ENCODE data around the gene NWD2. TPM values are rescaled to one million over a fixed set of nuclear protein-coding genes. Genes with fewer than 3 reads are reported as not detected.

NWD2 gene
- total RNA-seq, 2 donors from 2014 or later = 0.07 to 0.08 TPM

DNA sequence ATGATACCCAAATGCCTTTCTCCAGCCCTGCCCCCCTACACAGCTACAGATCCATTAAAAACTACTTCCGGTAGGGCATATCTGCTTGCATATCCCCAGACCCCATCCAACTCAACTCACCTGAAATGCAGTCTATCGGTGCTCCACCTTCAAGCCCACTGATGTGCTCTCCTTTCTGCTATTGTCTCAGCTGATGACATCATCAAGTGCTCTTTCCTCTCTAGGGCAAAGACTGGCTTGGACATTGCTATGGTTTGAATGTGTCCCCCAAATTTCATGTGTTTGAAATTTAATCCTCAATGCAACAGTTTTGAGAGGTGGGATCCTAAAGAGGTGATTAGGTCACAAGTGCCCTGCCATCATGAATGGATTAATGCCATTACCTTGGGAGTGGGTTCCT lies 229.3 kb downstream of the NWD2 start:
- TF ChIP-seq, protein P1, sequence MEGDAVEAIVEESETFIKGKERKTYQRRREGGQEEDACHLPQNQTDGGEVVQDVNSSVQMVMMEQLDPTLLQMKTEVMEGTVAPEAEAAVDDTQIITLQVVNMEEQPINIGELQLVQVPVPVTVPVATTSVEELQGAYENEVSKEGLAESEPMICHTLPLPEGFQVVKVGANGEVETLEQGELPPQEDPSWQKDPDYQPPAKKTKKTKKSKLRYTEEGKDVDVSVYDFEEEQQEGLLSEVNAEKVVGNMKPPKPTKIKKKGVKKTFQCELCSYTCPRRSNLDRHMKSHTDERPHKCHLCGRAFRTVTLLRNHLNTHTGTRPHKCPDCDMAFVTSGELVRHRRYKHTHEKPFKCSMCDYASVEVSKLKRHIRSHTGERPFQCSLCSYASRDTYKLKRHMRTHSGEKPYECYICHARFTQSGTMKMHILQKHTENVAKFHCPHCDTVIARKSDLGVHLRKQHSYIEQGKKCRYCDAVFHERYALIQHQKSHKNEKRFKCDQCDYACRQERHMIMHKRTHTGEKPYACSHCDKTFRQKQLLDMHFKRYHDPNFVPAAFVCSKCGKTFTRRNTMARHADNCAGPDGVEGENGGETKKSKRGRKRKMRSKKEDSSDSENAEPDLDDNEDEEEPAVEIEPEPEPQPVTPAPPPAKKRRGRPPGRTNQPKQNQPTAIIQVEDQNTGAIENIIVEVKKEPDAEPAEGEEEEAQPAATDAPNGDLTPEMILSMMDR (IDR thresholded peaks at IDR 0.05) = no peak
- no peaks in the 10 kb centered on the region for H3K36me3 ChIP-seq
- no peak overlapping the region for H3K27ac ChIP-seq
- H3K4me3 ChIP-seq = no peak overlapping the region
- H3K27me3 ChIP-seq = no peaks in the 10 kb centered on the region
- no peak for DNase-seq (ENCODE audit: low spot score)
- no peaks in the 10 kb centered on the region for H3K4me1 ChIP-seq
- no peaks in the 10 kb centered on the region for H3K9me3 ChIP-seq

DNA sequence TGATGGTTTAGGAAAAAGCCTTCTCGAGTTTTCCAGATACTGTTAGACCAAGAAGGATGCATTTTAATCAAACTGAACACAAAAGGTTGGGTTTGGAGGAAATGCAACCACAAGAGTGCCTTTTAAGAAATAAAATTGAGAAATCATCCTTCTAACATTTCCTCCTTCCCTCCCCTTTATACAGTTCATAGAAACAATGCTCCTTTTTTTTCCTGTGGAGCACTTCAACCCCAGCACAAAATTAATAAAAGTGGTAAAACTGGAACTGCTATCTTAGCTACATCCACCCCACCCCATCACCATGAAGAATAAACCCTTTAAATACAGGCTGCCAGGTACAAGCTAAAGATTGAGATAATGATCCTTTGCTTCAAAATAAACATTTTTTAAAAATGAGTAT lies 230.5 kb downstream of the NWD2 start:
- Histone ChIP-seq H3K27me3 (no peaks in the 10 kb centered on the region), H3K9me3 (no peaks in the 10 kb centered on the region), H3K36me3 (no peaks in the 10 kb centered on the region), H3K27ac (no peak overlapping the region), H3K4me1 (no peaks in the 10 kb centered on the region), H3K4me3 (no peak overlapping the region)
- no peak for DNase-seq (ENCODE audit: low spot score)
- TF ChIP-seq, protein P1 (IDR thresholded peaks at IDR 0.05) = no peak

DNA sequence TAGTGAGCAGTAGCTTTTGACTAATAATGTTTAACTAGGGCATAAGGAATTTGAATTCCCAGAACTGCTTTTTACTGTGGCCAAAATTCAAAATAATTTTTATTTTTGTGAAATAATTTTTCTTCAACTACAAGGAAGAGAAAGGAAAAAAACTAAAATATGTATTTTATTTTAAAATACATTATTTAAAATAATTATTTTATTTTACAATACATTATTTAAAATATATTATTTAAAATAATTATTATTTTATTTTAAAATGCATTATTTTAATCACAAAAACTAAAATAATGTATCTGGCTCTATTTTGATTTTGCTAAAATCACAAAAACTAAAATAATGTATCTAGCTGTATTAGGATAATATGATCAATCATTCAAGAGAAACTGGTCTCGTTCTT lies 231.2 kb downstream of the NWD2 start:
- Histone ChIP-seq H3K36me3 (no peaks in the 10 kb centered on the region), H3K27me3 (no peaks in the 10 kb centered on the region), H3K27ac (no peak overlapping the region), H3K4me1 (no peaks in the 10 kb centered on the region), H3K4me3 (no peak overlapping the region), H3K9me3 (no peaks in the 10 kb centered on the region)
- TF ChIP-seq, protein P1 (IDR thresholded peaks at IDR 0.05) = no peak
- DNase-seq (ENCODE audit: low spot score) = no peak

DNA sequence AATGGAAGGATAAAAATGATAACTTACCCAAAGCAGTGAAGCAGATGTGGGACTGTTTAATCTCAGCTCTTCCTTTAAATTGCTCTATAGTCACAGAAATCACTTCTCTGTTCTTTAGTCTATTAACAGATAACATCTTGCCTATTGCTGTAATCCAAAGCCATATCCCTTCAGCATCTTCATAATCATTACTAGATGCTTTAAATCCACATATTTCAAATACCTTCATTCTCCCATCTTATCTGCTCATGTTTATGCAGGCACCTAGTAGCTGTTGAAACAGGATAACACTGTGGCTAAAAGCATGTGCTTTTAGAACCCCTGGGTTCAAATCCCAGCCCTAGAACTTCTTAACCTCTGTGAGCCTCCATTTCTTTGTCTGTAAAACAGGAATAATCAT lies 231.7 kb downstream of the NWD2 start:
- DNase-seq (ENCODE audit: low spot score) = no peak
- Histone ChIP-seq H3K9me3 (no peaks in the 10 kb centered on the region), H3K4me1 (no peaks in the 10 kb centered on the region), H3K27ac (no peak overlapping the region), H3K27me3 (no peaks in the 10 kb centered on the region), H3K4me3 (no peak overlapping the region), H3K36me3 (no peaks in the 10 kb centered on the region)
- TF ChIP-seq, protein P1 (IDR thresholded peaks at IDR 0.05) = no peak

DNA sequence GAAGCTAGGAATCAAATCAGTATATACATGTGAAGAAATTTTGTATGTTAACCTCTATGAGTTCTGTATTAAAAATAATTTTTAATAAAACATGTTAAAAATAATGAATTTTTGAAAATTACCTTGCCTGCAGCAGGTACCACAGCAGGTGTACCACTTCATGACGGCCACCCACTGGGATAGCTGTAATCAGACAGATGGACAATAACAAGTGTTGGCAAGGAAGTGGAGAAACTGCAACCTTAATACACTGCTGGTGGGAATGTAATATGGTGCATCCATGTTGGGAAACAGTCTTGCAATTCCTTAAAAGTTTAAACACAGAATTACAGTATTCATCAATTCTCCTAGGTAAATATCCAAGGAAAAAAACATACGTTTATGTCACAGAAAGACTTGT lies 232.1 kb downstream of the NWD2 start:
- Histone ChIP-seq H3K4me1 (no peaks in the 10 kb centered on the region), H3K27ac (no peak overlapping the region), H3K27me3 (no peaks in the 10 kb centered on the region), H3K4me3 (no peak overlapping the region), H3K36me3 (no peaks in the 10 kb centered on the region), H3K9me3 (no peaks in the 10 kb centered on the region)
- TF ChIP-seq, protein P1 (IDR thresholded peaks at IDR 0.05) = no peak
- DNase-seq (ENCODE audit: low spot score) = no peak

DNA sequence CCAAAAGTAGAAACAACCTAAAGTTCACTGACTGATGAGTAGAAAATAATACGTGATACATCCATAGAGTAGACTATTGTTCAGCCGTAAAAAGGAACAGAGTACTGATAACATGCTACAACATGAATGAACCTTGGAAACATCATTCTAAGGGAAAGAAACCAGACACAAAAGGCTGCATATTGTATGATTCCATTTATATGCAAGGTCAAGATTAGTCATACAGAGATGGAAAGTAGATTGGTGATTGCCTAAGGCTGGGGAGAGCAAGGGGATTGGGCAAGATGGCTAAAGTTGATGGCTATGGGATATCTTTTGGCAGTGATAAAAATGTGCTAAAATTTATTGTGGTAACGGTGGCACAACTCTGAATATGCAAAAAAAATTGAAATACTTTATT lies 232.6 kb downstream of the NWD2 start:
- no peaks in the 10 kb centered on the region for H3K4me1 ChIP-seq
- H3K36me3 ChIP-seq = no peaks in the 10 kb centered on the region
- TF ChIP-seq, protein P1 (IDR thresholded peaks at IDR 0.05) = no peak
- no peak for DNase-seq (ENCODE audit: low spot score)
- no peaks in the 10 kb centered on the region for H3K27me3 ChIP-seq
- H3K4me3 ChIP-seq = no peak overlapping the region
- H3K27ac ChIP-seq = no peak overlapping the region
- no peaks in the 10 kb centered on the region for H3K9me3 ChIP-seq
